ENCODE measurements around the gene CCDC9. TPM values are rescaled to one million over a fixed set of nuclear protein-coding genes. Genes with fewer than 3 reads are reported as not detected.

The CCDC9 gene
- total and polyA plus RNA-seq, 2 of the 8 experiments (the other 6 are each of a cell fraction or from before 2014, with no cell fraction given), result 3.7 to 29.8 TPM

DNA sequence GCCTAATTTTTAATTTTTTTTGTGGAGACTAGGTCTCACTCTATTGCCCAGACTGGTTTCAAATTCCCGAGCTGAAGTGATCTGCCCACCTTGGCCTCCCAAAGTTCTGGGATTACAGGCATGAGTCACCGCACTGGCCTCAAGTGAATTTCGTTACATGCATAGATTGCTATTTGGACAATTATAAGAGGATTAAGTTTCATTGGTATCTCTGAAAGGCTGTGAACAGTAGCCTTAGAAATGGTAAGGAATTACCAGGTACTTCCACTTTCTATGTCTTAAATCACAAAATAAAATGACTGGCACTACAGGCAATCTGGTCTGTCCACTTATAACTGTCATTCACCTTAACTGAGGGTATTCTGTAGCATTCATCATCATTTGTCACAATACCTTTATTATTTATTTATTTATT, 2.9 kb upstream of the CCDC9 start:
- FAIRE-seq (no peak), DNase-seq (ENCODE audit: low read depth in 1 of 2, low spot score in 2 of 2) (no peak)
- Histone ChIP-seq H3K23ac (ENCODE audit: insufficient read length) (no peak overlapping the region), H2BK5ac (ENCODE audit: low read depth, low read length) (no peak overlapping the region), H2BK12ac (ENCODE audit: low read depth, low read length) (no peak overlapping the region), H3K23me2 (ENCODE audit: low read depth, low read length) (peaks cover 9% of the 10 kb centered on the region), H3K4ac (replicated peaks; ENCODE audit: insufficient read length, low read depth, low read length) (no peak overlapping the region), H4K8ac (ENCODE audit: extremely low read depth, insufficient read depth, low read length) (no peak overlapping the region), H2BK120ac (replicated peaks; ENCODE audit: low read depth, low read length) (no peak overlapping the region), H3K79me1 (ENCODE audit: low read depth, low read length) (0 out of 2 replicates have a peak, but pooled peaks cover 1% of the 10 kb centered on the region), H2BK15ac (ENCODE audit: low read length) (no peak overlapping the region), H3K18ac (ENCODE audit: extremely low read depth, low read length) (no peak overlapping the region), H4K91ac (replicated peaks; ENCODE audit: insufficient read length, low read length) (no peak overlapping the region), H2BK20ac (ENCODE audit: low read length) (no peak overlapping the region), H3K4me3 (ENCODE audit: extremely low read depth in 1 of 4, insufficient read depth in 2 of 4, low read depth in 3 of 4, low read length in 4 of 4) (no peak overlapping the region), H2AFZ (ENCODE audit: low read length) (no peak overlapping the region), H3K14ac (ENCODE audit: insufficient read length) (no peak overlapping the region), H4K5ac (ENCODE audit: insufficient read length, low read depth, low read length) (no peak overlapping the region), H3K36me3 (ENCODE audit: control insufficient read depth in 2 of 4, insufficient read depth in 4 of 4, low read length in 3 of 4) (no peaks in the 10 kb centered on the region; a peak in 1 of 8 replicates), H3K4me1 (replicated peaks in 1 of 4; ENCODE audit: control insufficient read depth in 3 of 4, insufficient read depth in 4 of 4, low read length in 3 of 4) (peaks cover 0 to 11% (median 7%) of the 10 kb centered on the region in 4 experiments; a peak in 6 of 7 replicates), H4K20me1 (replicated peaks in 1 of 2; ENCODE audit: control insufficient read depth in 1 of 2, insufficient read depth in 2 of 2, low read length in 2 of 2) (peaks cover 0 to 3% of the 10 kb centered on the region in 2 experiments), H3K4me2 (ENCODE audit: insufficient read depth in 1 of 2, low read depth in 2 of 2, low read length in 2 of 2) (no peak overlapping the region), H2AK5ac (ENCODE audit: low read depth, low read length) (no peak overlapping the region), H3K79me2 (ENCODE audit: control insufficient read depth in 1 of 2, insufficient read depth in 2 of 2, low read length in 2 of 2) (peaks cover 0 to 10% of the 10 kb centered on the region in 2 experiments; a peak in 2 of 4 replicates), H3K27me3 (replicated peaks in 1 of 4; ENCODE audit: control insufficient read depth in 3 of 4, extremely low read depth in 1 of 4, insufficient read depth in 3 of 4, low read length in 3 of 4) (no peaks in the 10 kb centered on the region), H3K9me3 (ENCODE audit: insufficient read depth in 2 of 2, low read depth in 1 of 2, low read length in 1 of 2) (no peaks in the 10 kb centered on the region), H3K9ac (replicated peaks in 1 of 4; ENCODE audit: extremely low read depth in 1 of 4, low read depth in 3 of 4, low read length in 3 of 4) (no peak overlapping the region), H3K27ac (ENCODE audit: low read depth, low read length) (no peak overlapping the region), H3K56ac (replicated peaks; ENCODE audit: insufficient read length, low read depth, low read length) (no peak overlapping the region)
- CTCF ChIA-PET (ENCODE audit: partially characterized antibody), result interaction anchor here (0.8 to 12.1 kb wide), 4 partner anchors 8 to 42 kb away, joined by 3 to 303 read pairs (median 40); no protein-coding TSS in a partner anchor
- 83% methylated on average over 3 of the region's 3 CpGs; no CpG with 5 or more reads in 1 of the 2 experiments for WGBS, 2 experiments (ENCODE audit: extremely low coverage in 1 of 2, insufficient coverage in 1 of 2, insufficient read length in 1 of 2, insufficient replicate concordance in 2 of 2, low coverage in 1 of 2, low lambda C conversion rate in 2 of 2, missing lambda C conversion rate in 1 of 2)
- POLR2A ChIA-PET (ENCODE audit: partially characterized antibody), result interaction anchor here (1.5 to 1.6 kb wide), 3 partner anchors 9 to 42 kb away, joined by 5 to 9 read pairs (median 5); no protein-coding TSS in a partner anchor
- no peak for TF ChIP-seq NRF1 (IDR thresholded peaks at IDR 0.05; ENCODE audit: low read depth, low read length)
- TF ChIP-seq, protein P1, sequence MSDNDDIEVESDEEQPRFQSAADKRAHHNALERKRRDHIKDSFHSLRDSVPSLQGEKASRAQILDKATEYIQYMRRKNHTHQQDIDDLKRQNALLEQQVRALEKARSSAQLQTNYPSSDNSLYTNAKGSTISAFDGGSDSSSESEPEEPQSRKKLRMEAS (IDR thresholded peaks at IDR 0.05), result no peak
- no peak for TF ChIP-seq JUN (IDR thresholded peaks at IDR 0.05; ENCODE audit: low read depth, low read length)
- TF ChIP-seq EP300 (IDR thresholded peaks at IDR 0.05; ENCODE audit: borderline replicate concordance in 1 of 2, low read depth in 2 of 2, low read length in 2 of 2), result no peak
- no peak for TF ChIP-seq SP4 (IDR thresholded peaks at IDR 0.05; ENCODE audit: low read length)
- TF ChIP-seq SP2 (IDR thresholded peaks at IDR 0.05; ENCODE audit: low read length), result no peak
- no peak for TF ChIP-seq BCL11A (IDR thresholded peaks at IDR 0.05; ENCODE audit: low read depth in 2 of 2, low read length in 2 of 2)
- no peak for TF ChIP-seq POU5F1 (IDR thresholded peaks at IDR 0.05; ENCODE audit: low read depth, low read length)
- TF ChIP-seq NANOG (IDR thresholded peaks at IDR 0.05; ENCODE audit: insufficient read depth, low read depth, low read length, poor library complexity, severe bottlenecking), result no peak

All from H1 (cell line).